ENCODE measurements around the gene AUTS2.

DNA sequence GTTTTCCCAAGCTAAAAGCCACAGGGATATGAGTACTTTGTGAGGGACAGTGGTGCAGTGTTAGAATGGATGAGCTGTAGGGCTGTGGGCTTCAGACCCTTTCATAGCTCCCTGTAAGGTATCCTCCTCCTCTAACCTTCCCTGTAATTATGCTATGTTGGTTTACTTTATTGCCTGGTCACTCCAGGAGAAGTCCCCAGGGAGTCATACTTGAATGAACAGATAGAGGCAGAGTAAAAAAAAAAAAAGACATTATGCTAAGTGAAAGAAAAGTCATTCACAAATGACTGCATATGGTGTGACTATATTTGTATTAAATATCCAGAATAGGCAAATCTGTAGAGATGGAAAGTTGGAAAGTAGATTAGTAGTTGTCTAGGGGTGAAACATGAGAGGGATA lies 434.4 kb downstream of the AUTS2 start:
- TF ChIP-seq, protein P1, sequence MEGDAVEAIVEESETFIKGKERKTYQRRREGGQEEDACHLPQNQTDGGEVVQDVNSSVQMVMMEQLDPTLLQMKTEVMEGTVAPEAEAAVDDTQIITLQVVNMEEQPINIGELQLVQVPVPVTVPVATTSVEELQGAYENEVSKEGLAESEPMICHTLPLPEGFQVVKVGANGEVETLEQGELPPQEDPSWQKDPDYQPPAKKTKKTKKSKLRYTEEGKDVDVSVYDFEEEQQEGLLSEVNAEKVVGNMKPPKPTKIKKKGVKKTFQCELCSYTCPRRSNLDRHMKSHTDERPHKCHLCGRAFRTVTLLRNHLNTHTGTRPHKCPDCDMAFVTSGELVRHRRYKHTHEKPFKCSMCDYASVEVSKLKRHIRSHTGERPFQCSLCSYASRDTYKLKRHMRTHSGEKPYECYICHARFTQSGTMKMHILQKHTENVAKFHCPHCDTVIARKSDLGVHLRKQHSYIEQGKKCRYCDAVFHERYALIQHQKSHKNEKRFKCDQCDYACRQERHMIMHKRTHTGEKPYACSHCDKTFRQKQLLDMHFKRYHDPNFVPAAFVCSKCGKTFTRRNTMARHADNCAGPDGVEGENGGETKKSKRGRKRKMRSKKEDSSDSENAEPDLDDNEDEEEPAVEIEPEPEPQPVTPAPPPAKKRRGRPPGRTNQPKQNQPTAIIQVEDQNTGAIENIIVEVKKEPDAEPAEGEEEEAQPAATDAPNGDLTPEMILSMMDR (IDR thresholded peaks at IDR 0.05): no peak
- TF ChIP-seq POLR2A (IDR thresholded peaks at IDR 0.05) (no peak), POLR2AphosphoS5 (IDR thresholded peaks at IDR 0.05) (no peak)

Measured in breast epithelium (tissue), 3 donors.